ENCODE results near the gene SH3RF1. TPM values are rescaled to one million over a fixed set of nuclear protein-coding genes. Genes with fewer than 3 reads are reported as not detected.

SH3RF1 gene
- total and polyA plus RNA-seq, 2 of the 13 experiments (the other 11 are each of a cell fraction or from before 2014, with no cell fraction given) = 3.1 to 3.2 TPM

- no peaks in the 10 kb centered on the region for H3K4me1 ChIP-seq (ENCODE audit: insufficient read depth, low read length)
- POLR2A ChIA-PET = no interaction called here
- no peak overlapping the region for H3K27ac ChIP-seq (ENCODE audit: extremely low read length, insufficient read depth, low read length)
- no peak overlapping the region for H3K4me3 ChIP-seq (replicated peaks in 1 of 3; ENCODE audit: insufficient read depth in 1 of 3, low read depth in 2 of 3, low read length in 3 of 3)
- H3K9ac ChIP-seq (ENCODE audit: insufficient read depth, low read depth, low read length) = no peak overlapping the region
- H3K4me2 ChIP-seq (ENCODE audit: low read depth, low read length) = no peak overlapping the region
- H3K79me2 ChIP-seq (ENCODE audit: insufficient read depth, low read length) = no peaks in the 10 kb centered on the region
- no peaks in the 10 kb centered on the region for H4K20me1 ChIP-seq (ENCODE audit: insufficient read depth, low read length)
- no peaks in the 10 kb centered on the region for H3K9me3 ChIP-seq (ENCODE audit: low read length)
- no TSS peak for BruUV-seq (replicated peaks)
- ATAC-seq (no peak), FAIRE-seq (no peak), DNase-seq (ENCODE audit: low spot score) (no peak)
- in situ Hi-C loops (cut with HindIII; ENCODE audit: extremely low pct_ligation_motif_present, low pct_unique_long_range_greater_than_20kb) (no loop called here), intact Hi-C loops (cut with micrococcal nuclease; ENCODE audit: unreplicated experiment) (no loop called here)
- no peaks in the 10 kb centered on the region for H3K27me3 ChIP-seq (ENCODE audit: control insufficient read depth in 1 of 2, insufficient read depth in 2 of 2, low read length in 2 of 2)
- 96% methylated on average over 3 of the region's 3 CpGs for WGBS (ENCODE audit: low lambda C conversion rate)
- no peak overlapping the region for H2AFZ ChIP-seq (ENCODE audit: low read length)
- CTCF ChIA-PET (ENCODE audit: low intra/inter-chr PET ratio, low total read pairs) = no interaction called here
- H3K36me3 ChIP-seq (replicated peaks in 1 of 2; ENCODE audit: control insufficient read depth in 1 of 2, insufficient read depth in 2 of 2, low read length in 2 of 2) = peaks cover 7 to 16% of the 10 kb centered on the region in 2 experiments; a peak in 3 of 5 replicates
- TF ChIP-seq ZNF598 (CRISPR knock-in tag; IDR thresholded peaks at IDR 0.05; ENCODE audit: borderline replicate concordance) (no peak), ZNF205 (CRISPR knock-in tag; IDR thresholded peaks at IDR 0.05) (no peak), ETV5 (CRISPR knock-in tag; IDR thresholded peaks at IDR 0.05; ENCODE audit: borderline replicate concordance) (no peak), MLXIP (CRISPR knock-in tag; IDR thresholded peaks at IDR 0.05; ENCODE audit: borderline replicate concordance) (no peak), HHEX (CRISPR knock-in tag; IDR thresholded peaks at IDR 0.05) (no peak), MED13 (CRISPR knock-in tag; IDR thresholded peaks at IDR 0.05) (no peak), ZNF552 (CRISPR knock-in tag; IDR thresholded peaks at IDR 0.05; ENCODE audit: borderline replicate concordance) (no peak), CEBPG (CRISPR knock-in tag; IDR thresholded peaks at IDR 0.05) (no peak), TBL1XR1 (IDR thresholded peaks at IDR 0.05; ENCODE audit: borderline replicate concordance, low read length, partially characterized antibody) (no peak), HMGXB4 (CRISPR knock-in tag; IDR thresholded peaks at IDR 0.05; ENCODE audit: borderline replicate concordance in 1 of 2, low read depth in 1 of 2) (no peak), SNAPC4 (CRISPR knock-in tag; IDR thresholded peaks at IDR 0.05) (no peak), CEBPB (IDR thresholded peaks at IDR 0.05; ENCODE audit: borderline replicate concordance, low read depth, low read length) (no peak), TFAP4 (IDR thresholded peaks at IDR 0.05; ENCODE audit: borderline replicate concordance, low read depth) (no peak), JUND (CRISPR knock-in tag; IDR thresholded peaks at IDR 0.05) (no peak), FOXK2 (IDR thresholded peaks at IDR 0.05) (no peak)
Measured at GRCh38 chr4:169114341-169114974, 156.3 kb downstream of the SH3RF1 start.

All from HepG2 (cell line).